Measurements from ENCODE around the gene COG5.

Gene COG5

DNA sequence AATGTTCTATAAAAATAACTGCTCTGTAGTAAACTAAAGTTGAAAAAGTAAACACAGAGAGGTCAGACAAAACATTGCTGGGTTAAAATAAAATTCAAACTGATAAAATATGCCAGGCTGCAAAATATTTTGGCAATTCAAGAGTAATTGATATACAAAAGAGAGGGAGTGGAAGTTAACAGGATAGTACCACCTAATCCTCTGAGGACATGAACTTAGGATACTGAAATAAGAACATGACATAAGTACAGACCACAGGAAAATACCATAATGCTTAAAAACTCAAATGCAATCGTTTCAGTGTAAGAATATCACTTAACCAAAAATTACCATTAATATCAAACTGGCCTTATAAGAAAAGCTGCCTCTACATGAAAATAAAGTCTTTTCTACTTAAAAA, 131.5 kb downstream of the COG5 start:
- ChIA-PET CTCF (no interaction called here), POLR2A (no interaction called here)
- no peak for TF ChIP-seq KLF10 (tag by site-specific recombination; IDR thresholded peaks at IDR 0.05)
- TF ChIP-seq ZNF837 (tag by site-specific recombination; IDR thresholded peaks at IDR 0.05): no peak
- TF ChIP-seq, protein P1, sequence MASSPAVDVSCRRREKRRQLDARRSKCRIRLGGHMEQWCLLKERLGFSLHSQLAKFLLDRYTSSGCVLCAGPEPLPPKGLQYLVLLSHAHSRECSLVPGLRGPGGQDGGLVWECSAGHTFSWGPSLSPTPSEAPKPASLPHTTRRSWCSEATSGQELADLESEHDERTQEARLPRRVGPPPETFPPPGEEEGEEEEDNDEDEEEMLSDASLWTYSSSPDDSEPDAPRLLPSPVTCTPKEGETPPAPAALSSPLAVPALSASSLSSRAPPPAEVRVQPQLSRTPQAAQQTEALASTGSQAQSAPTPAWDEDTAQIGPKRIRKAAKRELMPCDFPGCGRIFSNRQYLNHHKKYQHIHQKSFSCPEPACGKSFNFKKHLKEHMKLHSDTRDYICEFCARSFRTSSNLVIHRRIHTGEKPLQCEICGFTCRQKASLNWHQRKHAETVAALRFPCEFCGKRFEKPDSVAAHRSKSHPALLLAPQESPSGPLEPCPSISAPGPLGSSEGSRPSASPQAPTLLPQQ (tag by site-specific recombination; IDR thresholded peaks at IDR 0.05): no peak
- no peak for TF ChIP-seq ZNF350 (tag by site-specific recombination; IDR thresholded peaks at IDR 0.05)
- TF ChIP-seq, protein P2, sequence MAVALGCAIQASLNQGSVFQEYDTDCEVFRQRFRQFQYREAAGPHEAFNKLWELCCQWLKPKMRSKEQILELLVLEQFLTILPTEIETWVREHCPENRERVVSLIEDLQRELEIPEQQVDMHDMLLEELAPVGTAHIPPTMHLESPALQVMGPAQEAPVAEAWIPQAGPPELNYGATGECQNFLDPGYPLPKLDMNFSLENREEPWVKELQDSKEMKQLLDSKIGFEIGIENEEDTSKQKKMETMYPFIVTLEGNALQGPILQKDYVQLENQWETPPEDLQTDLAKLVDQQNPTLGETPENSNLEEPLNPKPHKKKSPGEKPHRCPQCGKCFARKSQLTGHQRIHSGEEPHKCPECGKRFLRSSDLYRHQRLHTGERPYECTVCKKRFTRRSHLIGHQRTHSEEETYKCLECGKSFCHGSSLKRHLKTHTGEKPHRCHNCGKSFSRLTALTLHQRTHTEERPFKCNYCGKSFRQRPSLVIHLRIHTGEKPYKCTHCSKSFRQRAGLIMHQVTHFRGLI (tag by site-specific recombination; IDR thresholded peaks at IDR 0.05): no peak
- no peak for TF ChIP-seq ZNF48 (tag by site-specific recombination; IDR thresholded peaks at IDR 0.05)
- TF ChIP-seq, protein P3, sequence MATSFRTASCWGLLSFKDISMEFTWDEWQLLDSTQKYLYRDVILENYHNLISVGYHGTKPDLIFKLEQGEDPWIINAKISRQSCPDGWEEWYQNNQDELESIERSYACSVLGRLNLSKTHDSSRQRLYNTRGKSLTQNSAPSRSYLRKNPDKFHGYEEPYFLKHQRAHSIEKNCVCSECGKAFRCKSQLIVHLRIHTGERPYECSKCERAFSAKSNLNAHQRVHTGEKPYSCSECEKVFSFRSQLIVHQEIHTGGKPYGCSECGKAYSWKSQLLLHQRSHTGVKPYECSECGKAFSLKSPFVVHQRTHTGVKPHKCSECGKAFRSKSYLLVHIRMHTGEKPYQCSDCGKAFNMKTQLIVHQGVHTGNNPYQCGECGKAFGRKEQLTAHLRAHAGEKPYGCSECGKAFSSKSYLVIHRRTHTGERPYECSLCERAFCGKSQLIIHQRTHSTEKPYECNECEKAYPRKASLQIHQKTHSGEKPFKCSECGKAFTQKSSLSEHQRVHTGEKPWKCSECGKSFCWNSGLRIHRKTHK (tag by site-specific recombination; IDR thresholded peaks at IDR 0.05): no peak
- TF ChIP-seq, protein P4, sequence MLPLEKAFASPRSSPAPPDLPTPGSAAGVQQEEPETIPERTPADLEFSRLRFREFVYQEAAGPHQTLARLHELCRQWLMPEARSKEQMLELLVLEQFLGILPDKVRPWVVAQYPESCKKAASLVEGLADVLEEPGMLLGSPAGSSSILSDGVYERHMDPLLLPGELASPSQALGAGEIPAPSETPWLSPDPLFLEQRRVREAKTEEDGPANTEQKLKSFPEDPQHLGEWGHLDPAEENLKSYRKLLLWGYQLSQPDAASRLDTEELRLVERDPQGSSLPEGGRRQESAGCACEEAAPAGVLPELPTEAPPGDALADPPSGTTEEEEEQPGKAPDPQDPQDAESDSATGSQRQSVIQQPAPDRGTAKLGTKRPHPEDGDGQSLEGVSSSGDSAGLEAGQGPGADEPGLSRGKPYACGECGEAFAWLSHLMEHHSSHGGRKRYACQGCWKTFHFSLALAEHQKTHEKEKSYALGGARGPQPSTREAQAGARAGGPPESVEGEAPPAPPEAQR (tag by site-specific recombination; IDR thresholded peaks at IDR 0.05): no peak
- TF ChIP-seq BCL11B (tag by site-specific recombination; IDR thresholded peaks at IDR 0.05; ENCODE audit: low read depth): no peak
- no peak for TF ChIP-seq ZNF214 (tag by site-specific recombination; IDR thresholded peaks at IDR 0.05; ENCODE audit: borderline replicate concordance)
- TF ChIP-seq ZIC2 (tag by site-specific recombination; IDR thresholded peaks at IDR 0.05): no peak
- TF ChIP-seq SCRT1 (tag by site-specific recombination; IDR thresholded peaks at IDR 0.05; ENCODE audit: borderline replicate concordance): no peak
- no peak for TF ChIP-seq ZNF433 (tag by site-specific recombination; IDR thresholded peaks at IDR 0.05; ENCODE audit: low read depth)
- no peak for TF ChIP-seq ZNF121 (tag by site-specific recombination; IDR thresholded peaks at IDR 0.05)
- no peak for TF ChIP-seq FEZF1 (tag by site-specific recombination; IDR thresholded peaks at IDR 0.05)
- TF ChIP-seq, protein P5, sequence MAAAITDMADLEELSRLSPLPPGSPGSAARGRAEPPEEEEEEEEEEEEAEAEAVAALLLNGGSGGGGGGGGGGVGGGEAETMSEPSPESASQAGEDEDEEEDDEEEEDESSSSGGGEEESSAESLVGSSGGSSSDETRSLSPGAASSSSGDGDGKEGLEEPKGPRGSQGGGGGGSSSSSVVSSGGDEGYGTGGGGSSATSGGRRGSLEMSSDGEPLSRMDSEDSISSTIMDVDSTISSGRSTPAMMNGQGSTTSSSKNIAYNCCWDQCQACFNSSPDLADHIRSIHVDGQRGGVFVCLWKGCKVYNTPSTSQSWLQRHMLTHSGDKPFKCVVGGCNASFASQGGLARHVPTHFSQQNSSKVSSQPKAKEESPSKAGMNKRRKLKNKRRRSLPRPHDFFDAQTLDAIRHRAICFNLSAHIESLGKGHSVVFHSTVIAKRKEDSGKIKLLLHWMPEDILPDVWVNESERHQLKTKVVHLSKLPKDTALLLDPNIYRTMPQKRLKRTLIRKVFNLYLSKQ (tag by site-specific recombination; IDR thresholded peaks at IDR 0.05; ENCODE audit: borderline replicate concordance): no peak
- TF ChIP-seq SP2 (tag by site-specific recombination; IDR thresholded peaks at IDR 0.05): no peak
- TF ChIP-seq, protein P6, sequence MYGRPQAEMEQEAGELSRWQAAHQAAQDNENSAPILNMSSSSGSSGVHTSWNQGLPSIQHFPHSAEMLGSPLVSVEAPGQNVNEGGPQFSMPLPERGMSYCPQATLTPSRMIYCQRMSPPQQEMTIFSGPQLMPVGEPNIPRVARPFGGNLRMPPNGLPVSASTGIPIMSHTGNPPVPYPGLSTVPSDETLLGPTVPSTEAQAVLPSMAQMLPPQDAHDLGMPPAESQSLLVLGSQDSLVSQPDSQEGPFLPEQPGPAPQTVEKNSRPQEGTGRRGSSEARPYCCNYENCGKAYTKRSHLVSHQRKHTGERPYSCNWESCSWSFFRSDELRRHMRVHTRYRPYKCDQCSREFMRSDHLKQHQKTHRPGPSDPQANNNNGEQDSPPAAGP (tag by site-specific recombination; IDR thresholded peaks at IDR 0.05): no peak
- TF ChIP-seq, protein P7, sequence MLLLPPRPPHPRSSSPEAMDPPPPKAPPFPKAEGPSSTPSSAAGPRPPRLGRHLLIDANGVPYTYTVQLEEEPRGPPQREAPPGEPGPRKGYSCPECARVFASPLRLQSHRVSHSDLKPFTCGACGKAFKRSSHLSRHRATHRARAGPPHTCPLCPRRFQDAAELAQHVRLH (tag by site-specific recombination; IDR thresholded peaks at IDR 0.05): no peak
- Histone ChIP-seq H3K4me1 (ENCODE audit: control insufficient read depth, insufficient read depth, low read length) (no peaks in the 10 kb centered on the region), H3K36me3 (ENCODE audit: control insufficient read depth in 2 of 2, insufficient read depth in 1 of 2, low read length in 2 of 2) (no peaks in the 10 kb centered on the region), H3K27ac (ENCODE audit: extremely low read depth, low read depth, low read length) (no peak overlapping the region), H3K9me3 (ENCODE audit: control insufficient read depth, insufficient read depth, low read depth, low read length) (no peaks in the 10 kb centered on the region), H3K4me3 (ENCODE audit: low read depth, low read length) (no peak overlapping the region)

All from HEK293 (cell line).